EL (cell line): ENCODE data around the gene KIF3A.
A peak's percentile ranks its signal among the peaks of the same experiment; 100 is the strongest.

ENCODE experiments used
- DNase-seq: peaks from one replicate; pipeline ENCODE4 v3.0.0-alpha.2; 2016

KIF3A gene

GRCh38 chr5:132753135-132753987 lies 16.0 kb upstream of the KIF3A start:
- no peak for DNase-seq

DNA sequence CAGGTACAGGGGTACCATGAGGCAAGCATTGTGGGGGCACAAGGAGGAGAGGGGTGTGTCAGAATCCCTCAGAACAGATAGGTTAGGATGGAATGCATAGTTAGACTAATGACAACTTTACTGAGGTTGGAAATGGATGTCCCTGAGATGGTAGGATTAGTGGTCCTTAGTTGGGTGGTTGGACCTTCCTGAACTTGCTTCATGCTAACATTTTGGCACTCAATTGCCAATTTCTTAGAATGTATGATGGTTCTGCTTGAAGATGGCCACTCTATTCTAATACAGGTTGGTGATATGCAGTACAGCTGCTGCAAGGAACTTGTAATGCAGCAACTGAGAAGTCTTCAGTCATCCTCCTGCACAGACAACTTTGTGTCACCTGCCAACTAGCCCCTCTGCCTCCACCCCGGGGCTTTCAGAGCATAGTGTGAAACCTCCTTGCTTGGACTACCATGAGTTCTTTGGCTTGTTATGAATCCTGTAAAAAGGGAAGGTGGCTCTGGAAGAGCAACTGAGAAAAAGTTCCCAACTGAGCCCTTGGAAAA lies 15.3 kb upstream of the KIF3A start:
- DNase-seq = no peak

GRCh38 chr5:132751971-132752580 lies 14.7 kb upstream of the KIF3A start:
- DNase-seq = no peak

- DNase-seq = no peak
Observed at GRCh38 chr5:132751444-132751843, 14.1 kb upstream of the KIF3A start.

- DNase-seq = no peak
Observed at GRCh38 chr5:132750471-132751230, 13.3 kb upstream of the KIF3A start.

- no peak for DNase-seq
Observed at GRCh38 chr5:132749506-132749905, 12.2 kb upstream of the KIF3A start.

DNA sequence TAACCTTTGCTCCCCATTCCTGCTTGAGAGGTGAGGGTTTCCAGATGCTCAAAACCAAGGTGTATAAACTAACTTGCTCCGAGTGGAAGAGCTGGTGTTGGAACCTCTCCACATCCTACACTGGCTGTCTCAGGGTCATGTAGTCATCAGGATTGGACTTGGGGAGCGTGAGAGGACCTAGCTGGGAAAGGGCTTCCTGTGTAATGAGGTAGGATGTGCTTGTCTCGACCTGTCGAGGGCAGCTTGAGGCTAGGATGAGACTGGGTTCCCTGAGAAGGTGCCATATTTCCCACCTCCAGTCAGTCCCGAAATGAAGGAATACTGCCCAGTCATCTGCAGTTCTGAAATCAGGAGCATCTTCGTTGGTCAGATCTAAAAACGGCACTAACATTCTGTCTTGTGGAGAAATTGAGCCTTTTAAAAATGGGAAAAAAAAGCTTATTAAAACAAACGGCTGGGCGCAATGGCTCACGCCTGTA lies 11.2 kb upstream of the KIF3A start:
- no peak for DNase-seq

DNA sequence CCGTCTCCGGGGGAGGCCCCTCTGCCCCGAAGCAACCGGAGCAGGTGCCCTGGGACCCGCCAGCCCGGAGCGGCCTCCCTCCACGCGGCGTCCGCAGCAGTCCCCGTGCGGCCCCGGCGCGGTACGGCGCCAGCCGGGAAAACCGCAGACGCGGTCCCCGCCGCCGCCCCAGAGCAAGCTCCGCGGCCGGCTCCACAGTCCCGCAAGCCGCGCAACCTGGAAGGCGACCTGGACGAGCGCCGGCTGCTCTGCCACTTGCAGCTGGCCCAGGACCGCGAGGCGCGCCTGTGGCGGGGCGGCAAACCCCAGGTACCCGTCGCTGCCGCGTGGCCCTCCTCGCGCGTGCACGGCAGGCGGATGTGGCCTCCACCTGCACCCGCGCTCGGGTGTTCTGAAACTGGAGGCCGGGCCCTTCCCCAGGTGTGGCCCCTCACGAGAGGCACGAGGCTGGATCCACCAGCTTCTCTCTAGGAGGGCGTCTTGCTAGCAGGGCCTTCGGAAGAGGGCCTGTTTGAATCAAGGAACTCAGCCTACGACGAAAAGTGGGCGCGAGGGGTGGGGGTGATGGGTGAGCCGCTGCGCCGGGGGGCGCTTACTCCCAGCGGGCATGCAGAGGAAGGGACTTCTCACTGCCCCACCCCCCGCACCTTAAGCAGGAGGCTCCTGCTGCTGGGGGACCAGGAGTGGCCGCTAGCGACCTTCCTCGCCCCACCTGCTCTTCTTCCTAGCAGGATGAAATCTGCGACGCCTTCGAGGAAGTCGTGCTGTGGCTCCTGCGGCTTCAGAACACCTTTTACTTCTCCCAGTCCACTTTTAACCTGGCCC lies 10.5 kb upstream of the KIF3A start:
- DNase-seq = no peak

DNA sequence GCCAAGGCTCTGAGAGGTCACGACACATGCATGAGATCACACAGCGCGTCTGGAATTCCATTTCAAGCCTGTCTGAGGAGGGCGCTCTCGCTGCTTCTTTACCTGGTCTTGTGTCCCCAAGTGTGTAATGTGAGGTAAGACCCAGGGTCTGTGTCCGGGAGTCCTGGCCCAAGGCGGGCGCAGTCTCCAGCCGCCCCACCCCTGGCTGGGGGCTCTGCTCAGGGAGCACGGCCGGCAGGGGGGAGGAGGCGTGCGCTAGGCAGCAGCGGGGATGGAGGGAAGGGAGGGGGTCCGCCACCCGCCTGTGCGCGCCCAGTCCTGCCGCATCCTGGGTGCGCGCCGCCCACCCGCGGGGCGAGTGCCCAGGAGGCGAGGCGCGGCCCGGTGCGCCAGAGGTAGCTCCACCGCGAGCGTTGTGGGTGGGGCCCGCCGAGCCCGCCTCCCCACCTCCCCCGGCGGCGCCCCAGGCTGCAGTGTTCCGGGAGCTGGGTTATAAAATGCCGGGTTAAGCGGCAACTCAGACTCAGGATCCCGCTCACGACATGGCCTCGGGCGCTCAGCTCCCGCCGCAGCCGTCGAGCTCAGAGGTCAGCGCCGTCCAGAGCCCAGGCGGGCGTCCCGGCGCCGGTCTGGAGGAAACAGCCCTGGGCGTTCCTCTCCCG lies 9.7 kb upstream of the KIF3A start, which contains the start of gene CCNI2:
TSS of gene CCNI2 (plus strand) at position 473 of the 662 bp plus-strand sequence. CDS start at position 543, 70 bp downstream.
- peak; percentile 46 for DNase-seq

GRCh38 chr5:132746592-132746953 lies 9.2 kb upstream of the KIF3A start:
- DNase-seq = no peak

DNA sequence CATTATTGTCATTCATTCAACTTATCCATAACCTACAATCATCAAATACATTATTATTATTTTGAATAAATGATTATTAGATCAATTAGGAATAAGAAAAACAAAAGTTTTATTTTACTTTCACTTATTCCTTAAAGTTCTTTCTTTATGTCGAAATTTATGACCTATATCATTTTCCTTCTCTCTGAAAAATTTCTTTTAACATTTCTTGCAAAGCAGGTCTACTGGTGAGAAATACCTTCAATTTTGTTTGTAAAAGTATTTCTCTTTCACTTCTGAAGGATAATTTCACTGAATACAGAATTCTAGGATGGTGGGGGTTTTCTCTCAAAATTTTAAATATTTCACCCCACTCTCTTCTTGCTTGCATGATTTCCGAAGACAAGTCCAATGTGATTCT lies 7.3 kb upstream of the KIF3A start:
- DNase-seq = no peak

- DNase-seq = no peak
Observed at GRCh38 chr5:132742626-132743025, 5.3 kb upstream of the KIF3A start.

GRCh38 chr5:132742158-132742557 lies 4.8 kb upstream of the KIF3A start:
- no peak for DNase-seq

DNA sequence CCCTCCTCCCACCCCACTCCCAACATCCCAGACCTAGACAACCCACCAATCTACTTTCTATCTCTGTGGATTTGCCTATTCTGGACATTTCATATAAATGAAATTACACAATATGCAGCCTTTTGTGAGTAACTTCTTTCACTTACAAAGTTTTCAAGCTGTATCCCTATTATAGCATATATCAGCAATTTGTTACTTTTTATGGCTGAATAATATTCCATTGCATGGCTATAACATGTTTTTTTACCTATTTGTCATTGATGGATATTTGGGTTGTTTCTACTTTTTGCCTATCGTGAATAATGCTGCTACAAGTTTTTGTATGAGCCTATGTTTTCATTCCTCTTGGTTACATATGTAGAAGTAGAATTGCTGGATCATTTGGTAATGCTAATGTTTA lies 1.9 kb upstream of the KIF3A start:
- no peak for DNase-seq

DNA sequence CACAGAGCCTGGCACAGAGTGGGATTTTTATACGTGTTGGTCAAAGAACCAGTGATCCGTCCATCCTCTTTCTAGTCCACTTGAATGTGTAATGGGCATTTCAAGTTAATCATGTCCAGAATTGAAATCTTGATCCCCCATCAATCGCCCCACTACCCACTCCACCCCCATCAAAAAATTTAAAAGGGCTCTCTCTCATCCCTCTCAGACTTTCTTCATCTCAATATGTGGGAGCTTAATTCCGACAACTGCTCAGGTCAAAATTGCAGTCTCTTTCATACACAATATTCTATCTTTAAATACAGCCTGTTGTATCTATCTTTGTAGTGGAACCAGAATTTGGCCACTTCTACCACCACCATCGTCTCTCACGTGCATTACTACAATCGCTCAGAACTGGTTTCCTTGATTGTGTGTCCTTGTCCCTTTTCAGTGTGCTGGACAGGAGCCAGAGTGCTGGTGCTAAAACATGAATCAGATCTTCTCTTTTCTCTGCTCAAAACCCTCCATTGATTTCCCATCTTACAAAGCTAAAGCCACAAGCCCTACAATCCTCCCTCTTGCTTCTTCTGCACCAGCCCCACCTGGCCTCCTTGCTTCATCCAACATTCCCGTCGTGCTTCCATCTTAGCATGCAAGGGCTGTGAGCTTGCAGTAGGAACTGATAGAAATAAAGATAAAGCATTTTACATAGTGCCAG lies 786 bp upstream of the KIF3A start:
- DNase-seq = no peak

DNA sequence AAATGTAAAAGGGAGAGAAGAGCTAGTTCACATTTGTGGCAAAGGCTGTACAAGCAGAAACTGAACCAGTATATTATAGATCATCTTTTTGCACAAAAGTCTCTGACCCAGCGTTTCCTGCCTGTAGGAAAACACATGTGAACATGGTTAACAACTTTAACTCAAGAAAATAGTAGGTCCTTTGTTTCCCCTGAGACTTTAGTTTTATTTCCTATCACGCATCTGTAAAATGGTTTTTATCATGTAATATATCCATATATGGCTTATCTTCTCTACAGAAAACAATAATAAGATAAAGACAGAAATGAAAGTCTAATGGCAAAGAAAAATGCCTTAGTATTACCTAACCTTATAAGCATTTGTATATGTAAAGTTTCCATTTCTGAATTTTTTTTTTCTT lies 2.7 kb downstream of the KIF3A start:
- no peak for DNase-seq

DNA sequence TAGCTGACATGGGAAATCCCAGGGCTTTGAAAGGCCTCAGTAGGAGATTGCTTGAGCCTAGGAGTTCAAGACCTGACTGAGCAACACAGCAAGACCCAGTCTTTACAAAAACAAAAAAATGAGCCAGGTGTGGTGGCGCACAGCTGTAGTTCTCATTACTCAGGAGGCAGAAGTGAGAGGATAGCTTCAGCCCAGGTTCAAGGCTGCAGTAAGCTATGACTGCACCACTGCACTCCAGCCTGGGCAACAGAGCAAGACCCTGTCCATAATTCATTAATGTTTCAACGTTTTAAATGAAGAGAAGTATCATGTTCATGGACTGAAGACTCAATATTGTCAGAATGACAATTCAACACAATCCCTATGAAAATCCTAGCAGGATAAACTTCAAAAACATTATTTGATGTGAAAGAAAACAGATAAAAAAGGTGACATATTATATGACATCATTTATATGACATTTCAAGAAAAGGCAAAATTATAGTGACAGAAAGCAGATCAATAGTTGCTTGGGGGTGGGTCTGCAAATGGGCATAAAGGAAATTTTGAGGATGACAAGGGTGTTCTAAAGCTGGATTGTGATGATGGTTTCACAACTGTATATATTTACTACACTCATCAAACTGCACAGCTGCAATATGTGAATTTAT lies 3.7 kb downstream of the KIF3A start:
- no peak for DNase-seq

DNA sequence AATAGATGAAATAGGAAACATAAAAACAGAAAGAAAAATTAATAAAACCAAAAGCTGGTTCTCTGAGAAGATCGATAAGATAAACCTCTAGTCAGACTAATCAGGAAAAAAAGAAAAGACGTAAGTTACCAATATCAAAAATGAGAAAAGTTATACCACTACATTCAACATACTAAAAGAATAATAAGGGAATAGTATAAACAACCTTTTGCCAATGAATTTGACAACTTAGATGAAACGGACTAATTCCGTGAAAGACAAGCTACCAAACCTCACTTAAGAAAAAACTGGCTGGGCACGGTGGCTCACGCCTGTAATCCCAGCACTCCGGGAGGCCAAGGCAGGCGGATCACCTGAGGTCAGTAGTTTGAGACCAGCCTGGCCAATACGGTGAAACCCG lies 7.5 kb downstream of the KIF3A start:
- no peak for DNase-seq

DNA sequence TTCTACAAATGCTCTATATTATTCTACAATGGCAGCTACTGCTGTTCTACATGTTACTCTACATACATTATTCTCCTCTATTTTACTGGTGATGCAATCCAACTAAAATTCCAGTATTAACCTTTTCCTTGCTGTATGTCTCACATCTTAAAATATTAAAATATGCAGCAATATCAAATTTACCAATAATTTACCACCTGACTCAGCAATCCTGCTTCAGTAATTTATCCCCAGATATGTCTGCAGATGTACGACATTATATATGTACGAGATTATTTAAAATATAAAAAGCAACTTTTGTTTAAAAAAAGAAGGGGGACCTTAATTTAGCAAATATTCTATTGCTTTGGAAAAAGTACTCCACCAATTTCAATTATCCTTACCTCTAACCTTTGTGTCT lies 11.6 kb downstream of the KIF3A start:
- no peak for DNase-seq

- no peak for DNase-seq
Observed at GRCh38 chr5:132718544-132719312, 18.6 kb downstream of the KIF3A start.
